Measurements from ENCODE around the gene PLAGL2.
"Not testable (repeated sequence)": the region's sequence is repeated elsewhere in the genome, so short reads cannot be mapped to it uniquely, and the experiment has no call there.

PLAGL2 gene

DNA sequence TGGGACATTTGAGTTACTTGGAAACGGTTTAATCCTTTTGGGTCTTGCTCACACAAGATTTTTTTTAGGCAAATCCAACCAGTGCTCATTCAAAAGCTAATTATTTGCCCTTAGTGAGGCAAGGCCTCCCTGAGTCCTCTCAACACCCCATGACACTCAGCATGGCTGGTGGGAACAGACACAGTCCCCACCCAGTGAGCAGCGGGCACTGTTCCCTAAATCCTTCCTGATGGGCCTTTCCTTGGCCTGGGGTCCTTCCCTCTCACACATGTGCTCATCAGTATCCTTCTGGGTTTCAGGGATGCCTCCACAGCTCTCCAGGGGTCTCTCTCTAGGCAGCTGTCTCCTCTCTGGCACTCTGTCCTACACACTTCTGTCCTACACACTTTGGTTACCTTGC lies 28.0 kb downstream of the PLAGL2 start:
- DNase-seq: no peak

DNA sequence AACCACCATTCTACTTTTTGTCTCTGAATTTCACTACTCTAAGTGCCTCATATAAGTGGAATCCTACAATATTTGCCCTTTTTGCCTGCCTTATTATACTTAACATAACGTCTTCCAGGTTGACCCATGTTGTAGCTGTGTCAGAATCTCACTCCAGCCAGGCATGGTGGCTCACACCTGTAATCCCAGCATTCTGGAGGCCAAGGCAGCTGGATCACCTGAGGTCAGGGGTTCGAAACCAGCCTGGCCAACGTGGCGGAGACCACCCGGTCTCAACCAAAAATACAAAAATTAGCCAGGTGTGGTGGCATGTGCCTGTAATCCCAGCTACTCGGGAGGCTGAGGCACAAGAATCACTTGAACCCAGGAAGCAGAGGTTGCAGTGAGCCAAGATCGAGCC lies 29.8 kb downstream of the PLAGL2 start:
- DNase-seq: not testable (repeated sequence)

DNA sequence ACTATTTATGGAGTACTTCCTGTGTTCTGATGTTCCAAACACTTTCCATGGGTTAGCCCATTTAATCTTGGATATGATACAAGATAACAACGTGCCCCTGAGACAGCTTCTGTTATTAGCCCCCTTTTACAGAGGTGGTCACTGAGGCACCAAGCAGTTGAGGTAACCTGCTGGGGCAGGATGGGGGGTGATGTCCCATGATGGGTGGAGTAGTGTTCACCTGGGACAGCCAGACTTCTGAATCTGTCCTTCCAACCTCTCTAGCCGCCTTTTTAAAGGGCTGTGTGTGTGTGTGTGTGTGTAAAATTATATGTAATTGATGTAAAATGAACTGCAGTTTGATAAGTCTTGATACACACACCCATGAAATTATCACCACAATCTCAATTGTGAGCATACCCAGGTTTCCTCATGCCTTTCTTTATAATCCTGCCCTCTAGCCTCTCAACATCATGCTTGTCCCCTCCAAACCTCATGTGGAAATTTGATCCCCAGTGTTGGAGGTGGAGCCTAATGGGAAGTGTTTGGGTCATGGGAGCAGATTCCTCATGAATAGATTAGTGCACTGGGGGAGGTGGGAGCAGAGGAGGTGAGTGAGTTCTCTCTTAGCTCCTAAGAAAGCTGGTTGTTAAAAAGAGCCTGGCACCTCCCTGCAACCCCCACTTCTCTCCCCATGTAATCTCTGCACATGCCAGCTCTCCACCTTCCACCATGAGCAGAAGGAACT lies 39.2 kb downstream of the PLAGL2 start:
- peak; percentile 50 for DNase-seq

DNA sequence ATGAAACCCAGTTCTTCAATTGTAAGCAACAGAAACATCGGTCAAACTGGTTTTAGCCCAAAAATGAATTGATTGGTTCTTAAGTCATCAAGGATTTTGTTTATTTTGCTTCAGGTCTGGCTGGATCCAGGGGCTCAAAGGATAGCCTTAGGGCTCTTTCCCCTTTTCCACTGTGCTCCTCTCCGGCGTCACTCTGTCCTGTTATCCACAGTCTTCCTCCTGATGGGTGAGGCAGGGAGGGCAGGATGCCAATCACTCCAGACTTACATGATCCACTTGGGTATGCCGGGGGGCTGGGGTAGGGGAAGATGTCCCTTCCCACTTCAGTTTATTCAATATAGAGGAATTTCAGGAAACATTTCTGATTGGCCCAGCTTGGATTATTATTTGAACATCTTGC lies 40.0 kb downstream of the PLAGL2 start:
- no peak for DNase-seq

DNA sequence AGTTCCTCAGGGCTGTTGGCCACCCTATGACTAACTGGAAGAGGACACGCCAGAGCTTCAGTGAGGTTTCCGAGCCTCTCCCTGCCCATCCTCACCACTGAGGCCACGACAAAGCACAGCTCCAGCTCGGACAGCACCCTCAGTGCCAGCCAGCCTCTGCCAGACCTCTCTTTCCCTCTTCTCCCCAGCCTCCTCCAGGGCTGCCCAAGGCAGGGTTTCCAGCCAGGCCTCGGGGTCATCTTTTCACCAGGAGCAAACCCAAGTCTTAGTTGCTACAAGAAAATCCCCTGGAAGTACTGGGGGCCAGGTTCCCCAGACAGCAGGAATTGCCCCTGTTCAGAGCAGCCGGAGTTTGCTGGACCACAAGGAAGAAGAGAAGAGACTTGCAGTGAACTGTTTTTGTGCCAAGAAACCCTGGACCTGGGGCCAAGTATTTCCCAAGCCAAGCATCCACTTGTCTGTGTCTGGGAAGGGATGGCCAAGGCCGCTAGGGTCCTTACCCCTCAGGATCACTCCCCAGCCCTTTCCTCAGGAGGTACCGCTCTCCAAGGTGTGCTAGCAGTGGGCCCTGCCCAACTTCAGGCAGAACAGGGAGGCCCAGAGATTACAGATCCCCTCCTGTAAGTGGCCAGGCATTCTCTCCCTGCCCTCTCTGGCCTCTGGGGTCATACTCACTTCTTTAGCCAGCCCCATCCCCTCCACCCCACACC lies 41.6 kb downstream of the PLAGL2 start:
- no peak for DNase-seq

DNA sequence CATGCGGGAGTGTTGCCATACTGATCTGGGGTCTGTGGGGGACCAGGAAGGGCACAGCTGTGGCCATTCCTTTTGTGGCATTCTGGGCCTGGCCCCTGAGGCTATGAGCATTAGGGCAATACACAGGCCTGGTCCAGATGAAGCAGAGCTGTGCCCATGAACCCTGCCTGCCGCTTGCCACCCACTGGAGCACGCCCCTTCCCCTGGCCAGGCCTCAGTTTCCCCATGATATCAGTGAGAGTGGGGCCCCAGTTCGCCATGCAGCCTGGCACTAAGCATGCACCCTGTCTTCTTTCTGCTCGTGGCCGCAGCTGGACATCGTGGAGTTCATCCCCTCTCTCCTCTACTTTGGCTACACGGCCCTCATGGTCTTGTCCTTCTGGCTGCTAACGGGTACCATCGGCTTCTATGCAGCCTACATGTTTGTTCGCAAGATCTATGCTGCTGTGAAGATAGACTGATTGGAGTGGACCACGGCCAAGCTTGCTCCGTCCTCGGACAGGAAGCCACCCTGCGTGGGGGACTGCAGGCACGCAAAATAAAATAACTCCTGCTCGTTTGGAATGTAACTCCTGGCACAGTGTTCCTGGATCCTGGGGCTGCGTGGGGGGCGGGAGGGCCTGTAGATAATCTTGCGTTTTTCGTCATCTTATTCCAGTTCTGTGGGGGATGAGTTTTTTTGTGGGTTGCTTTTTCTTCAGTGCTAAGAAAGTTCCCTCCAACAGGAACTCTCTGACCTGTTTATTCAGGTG lies 42.4 kb downstream of the PLAGL2 start:
- no peak for DNase-seq

DNA sequence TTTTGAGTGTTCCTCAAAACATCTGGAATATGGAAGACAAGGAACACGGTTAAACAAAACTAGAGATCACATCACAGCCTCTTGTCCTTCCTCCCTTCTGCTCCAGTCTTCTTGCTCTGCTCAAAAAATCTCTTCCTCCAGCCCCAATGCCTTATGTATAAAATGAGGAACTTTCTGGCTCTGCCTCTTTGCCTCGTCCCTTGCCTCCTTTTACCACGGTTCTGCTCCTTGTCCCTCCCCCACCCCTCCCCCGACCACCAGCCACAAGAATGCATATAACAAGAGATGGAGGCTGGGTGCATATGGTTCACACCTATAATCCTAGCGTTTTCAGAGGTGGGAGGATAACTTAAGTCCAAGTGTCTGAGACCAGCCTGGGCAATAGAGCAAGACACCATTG lies 43.6 kb downstream of the PLAGL2 start:
- DNase-seq: no peak

DNA sequence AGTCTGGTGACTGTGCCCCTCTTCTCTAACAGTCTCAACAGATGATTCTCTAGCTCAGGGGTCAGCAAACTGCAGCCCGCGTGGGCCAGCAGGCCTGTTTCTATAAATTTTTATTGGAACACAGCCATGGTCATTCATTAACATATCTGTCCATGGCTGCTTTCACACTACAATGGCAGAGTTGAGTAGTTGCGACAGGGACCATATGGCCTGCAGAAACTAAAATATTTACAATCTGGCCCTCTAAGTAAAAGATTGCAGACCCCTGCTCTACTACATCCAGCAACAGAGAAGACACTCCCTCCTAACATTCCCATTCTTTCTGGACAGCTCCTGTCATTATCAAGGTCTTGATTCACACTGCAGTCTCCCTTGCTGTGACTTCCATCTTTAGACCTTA lies 45.2 kb downstream of the PLAGL2 start:
- no peak for DNase-seq

DNA sequence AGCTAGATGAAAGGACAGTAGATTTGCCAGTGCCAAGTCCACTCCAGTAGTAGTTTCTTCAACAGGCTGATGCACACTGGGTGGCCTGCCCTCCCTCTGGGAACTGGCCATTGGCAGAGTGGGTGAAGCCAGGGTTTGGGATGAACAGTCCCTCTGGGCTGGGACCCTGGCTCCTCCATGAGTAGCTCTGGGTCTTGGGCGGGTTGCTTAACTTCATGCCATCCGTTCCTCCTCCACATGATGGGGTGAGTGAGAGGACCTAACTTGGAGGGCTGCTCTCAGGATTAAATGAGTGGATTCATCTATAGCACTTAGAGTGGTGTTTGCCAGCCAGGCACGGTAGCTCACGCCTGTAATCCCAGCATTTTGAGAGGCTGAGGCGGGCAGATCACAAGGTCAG lies 47.2 kb downstream of the PLAGL2 start:
- DNase-seq: no peak

DNA sequence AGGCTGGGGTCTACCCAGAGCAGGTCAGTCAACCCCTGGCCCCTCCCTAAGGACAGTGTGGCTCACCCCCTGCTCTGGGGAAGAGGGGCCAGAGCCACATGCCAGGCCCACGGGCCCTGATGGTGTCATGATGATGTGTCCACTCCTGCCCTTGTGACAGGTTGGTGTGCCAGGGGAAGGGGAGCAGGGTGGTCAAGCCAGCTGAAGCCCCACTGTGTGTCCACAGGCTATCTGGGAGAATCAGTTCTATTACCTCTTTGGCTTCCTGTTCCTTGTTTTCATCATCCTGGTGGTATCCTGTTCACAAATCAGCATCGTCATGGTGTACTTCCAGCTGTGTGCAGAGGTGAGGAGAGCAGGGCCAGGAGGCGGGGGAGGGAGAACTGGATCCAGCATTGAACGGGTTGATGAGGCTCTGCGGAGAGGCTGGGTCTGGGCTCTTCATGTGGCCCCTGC lies 47.7 kb downstream of the PLAGL2 start:
- no peak for DNase-seq

DNA sequence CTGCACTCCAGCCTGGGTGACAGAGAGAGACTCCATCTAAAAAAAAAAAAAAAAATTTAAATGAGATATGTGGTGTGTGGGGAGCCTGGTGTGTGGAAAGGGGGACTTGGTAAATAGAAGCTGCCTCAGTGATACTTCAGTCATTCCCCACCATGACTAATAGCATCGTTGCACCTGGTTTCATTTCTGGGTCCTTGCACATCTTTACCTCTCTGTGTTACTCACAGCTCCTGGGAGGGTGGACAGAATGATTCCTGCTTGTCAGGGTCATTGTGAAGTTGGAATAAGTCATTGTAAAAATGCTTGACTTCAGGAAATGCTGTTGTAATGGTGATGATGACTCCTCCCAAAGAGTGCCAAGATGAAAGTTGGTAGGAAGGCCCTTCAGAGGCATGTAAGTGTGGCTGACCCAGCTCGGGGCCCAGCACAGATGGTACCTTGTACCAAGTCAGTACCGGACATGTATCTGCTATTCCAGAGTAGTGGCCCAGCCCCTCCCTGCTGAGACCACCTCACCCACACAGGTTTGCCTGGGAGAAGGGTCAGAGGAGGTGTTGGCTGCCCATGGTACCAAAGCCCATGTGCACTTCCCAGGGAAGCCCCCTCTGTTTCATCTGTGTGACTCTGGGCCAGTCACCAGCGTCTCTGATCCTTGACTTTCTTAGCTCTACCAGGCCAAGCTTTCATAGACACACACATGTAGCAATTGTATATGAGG lies 48.4 kb downstream of the PLAGL2 start:
- DNase-seq: no peak

DNA sequence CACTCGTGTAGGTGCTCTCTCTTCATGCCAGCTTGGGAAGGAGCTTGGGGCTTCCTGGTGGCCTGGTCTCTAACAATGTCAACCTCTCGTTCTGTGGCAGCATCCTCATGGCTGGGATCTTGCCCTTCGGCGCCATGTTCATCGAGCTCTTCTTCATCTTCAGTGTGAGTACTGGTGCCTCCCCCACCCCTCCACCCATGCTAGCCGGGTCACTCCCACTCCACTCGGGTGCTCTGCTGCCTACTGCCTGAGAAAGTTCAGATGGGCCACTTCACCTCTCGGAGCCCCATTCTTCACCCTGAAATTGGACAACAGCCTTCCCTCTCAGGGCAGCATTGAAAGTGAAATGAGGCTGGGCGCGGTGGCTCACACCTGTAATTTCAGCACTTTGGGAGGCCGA lies 49.2 kb downstream of the PLAGL2 start:
- no peak for DNase-seq

DNA sequence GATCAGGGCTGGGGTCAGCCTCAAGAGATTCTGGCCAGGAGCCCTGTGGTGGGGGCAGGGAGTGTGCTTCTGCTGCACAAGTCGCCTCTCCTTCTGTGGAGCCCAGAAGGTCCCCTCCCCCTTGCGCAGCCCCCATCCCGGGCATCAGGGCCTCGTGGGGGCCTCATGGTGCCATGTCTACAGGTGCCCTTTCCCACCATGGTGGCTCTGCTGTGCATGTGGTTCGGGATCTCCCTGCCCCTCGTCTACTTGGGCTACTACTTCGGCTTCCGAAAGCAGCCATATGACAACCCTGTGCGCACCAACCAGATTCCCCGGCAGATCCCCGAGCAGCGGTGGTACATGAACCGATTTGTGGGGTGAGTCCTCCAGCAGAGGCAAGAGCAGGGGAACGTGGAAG lies 49.9 kb downstream of the PLAGL2 start:
- DNase-seq: no peak

DNA sequence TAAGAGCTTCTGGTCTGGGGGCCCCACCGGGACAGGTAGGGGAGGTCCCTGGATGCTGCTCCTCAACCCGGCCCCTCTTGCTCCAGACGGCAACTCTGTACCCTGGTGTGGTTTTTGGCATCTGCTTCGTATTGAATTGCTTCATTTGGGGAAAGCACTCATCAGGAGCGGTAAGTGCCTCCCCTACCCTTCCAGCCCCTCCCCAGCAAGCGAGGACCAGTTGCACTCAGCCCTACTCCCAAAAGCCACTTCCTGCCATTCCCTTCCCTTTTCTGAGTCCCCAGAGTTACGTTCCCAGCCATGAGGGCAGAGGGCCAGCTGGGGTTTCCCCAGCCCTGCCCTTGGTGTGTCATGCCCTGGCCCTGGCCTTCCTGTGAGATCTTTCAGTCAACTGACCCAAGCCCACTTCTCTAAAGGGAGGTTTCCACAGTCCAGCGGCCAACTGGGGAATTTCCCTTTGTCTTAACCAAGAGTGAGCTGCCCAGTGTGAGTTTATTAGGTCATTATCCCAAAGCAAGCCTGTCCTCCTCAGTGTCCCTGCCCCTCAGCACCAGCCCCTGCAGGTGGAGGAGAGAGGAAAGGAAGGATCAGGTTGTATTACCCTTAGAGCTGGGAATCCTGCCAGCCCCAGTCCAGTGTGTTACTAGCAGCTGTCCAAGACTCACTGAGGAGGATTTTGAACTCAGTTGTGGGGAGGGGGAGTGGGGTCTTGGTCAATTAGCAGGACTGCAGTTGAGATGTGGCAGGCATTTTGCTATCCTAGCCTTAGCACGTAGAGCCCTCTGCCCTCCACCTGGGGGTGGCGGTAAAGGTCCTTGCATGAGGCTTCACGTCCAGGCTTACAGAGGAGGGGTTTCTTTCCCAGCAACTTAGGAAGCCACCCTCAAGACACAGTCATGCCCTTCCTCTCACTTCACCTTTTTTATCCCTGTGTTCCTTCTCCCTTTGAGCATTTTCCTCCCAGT lies 52.2 kb downstream of the PLAGL2 start:
- peak; percentile 35 for DNase-seq

DNA sequence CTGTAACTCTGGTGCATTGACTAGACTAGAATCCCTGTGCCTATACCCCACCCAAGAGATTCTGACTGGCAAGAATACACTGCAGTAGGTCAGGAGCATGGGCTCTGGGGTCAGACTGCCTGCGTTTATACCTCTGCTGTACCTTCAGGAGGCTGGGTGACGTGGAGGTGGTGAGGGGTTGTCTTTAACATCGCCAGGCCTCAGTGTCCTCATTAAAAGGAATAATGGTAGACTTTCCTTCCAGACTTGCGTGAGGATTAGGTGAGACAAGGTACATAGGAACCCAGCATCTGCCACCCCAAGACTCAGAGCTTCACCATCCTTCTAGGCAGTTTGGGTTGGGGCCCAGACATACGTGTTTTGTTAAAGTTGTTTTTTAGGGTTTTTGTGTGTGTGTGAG lies 53.8 kb downstream of the PLAGL2 start:
- no peak for DNase-seq

DNA sequence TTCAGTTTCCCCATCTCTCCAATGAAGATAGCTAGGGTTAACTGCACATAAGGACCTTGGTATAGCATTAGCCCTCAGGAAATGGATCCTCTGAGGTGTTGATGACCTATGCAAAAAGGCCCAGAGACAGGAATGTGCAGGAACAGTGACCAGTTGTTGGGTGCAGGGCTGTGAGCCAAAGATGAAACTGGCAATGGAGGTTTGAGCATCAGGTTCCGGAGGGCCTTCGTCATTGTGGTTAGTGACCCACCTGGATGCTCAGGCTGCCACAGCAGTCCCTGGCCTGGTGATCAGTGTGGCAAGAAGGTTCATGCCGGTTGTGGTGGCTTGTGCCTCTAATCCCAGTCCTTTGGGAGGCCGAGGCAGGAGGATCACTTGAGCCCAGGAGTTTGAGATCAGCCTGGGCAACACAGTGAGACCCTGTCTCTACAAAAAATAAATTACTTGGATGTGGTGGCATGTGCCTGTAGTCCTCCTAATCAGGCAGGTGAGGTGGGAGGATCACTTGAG lies 54.3 kb downstream of the PLAGL2 start:
- DNase-seq: no peak

DNA sequence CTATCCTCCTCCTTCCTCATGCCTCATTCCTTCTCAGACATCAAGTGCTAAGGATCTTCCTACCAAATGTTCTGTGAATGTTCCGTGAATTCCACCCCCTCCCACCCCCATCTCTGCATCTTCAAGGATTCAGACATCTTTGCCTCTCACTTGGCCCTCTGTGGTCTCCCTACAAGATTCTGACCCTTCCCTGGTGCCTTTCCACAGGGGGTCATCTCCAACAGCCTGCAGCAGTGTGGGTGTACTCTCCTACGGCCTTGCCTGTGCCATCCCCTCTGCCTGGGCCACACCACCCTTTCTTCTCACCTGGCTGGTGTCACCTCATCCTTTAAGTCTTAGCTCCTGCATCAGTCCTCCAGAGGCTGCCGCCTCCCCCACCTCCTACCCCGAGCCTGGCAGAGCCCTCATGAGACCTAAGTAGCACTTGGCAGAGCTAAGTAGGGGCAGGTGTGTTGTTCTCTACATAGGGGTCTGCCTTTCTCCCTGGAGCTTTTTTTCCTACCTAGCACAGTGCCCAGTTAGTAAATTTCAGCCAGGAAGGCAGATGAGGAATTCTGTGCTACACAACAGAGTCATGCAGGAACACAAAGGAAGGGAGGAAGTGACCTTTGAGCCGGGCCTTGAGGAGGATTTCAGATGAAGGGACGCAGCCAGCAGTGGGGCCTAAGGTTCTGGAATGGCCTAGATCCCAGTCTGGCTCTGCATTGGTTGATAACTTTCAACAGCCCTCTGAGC lies 55.0 kb downstream of the PLAGL2 start:
- no peak for DNase-seq

DNA sequence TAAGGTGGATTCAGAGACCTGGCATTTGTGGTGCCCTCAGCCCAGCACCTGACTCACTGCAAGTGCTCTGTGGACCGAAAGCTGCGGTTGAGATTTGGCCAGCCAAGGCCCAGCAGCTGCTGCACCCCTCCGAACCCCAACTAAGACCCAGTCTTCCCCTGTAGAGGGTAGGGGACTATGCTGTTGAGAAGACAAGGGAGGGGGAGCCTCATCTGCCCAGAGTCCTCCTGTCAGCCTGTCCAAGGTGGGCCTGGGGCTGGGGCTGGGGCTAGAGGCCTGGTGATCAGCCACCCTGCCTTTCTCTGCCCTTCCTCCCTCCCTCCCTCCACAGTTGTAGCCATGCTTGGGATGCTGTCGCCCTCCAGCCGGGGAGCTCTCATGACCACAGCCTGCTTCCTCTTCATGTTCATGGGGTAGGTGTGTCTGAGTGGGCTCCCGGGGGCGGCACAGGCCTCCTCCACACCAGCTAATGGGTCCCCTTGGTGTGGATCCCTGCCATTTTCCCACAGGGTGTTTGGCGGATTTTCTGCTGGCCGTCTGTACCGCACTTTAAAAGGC lies 57.2 kb downstream of the PLAGL2 start:
- DNase-seq: no peak

DNA sequence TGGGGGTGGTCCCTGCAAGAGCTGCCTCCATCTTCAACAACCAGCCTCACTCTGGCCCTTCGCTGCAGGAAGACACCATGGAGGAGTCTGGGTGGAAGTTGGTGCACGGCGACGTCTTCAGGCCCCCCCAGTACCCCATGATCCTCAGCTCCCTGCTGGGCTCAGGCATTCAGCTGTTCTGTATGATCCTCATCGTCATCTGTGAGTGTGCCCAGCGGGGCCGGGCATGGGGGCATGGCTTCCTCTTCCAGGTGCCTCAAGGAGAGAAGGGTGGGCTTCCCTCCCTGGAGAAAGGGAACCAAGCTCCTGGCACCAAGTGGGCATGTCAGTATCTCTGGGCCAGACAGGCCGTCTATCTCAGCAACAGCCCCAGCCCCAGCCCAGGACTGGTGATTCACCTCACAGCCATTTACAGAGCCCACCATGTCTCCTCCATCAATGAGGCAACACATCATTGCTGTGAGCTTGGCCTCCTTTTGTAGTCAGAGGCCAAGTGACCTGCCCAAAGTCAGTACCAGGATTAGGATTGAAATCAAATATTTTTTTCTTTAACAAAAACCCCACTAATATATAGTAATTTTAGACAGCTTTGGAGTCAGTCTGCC lies 57.9 kb downstream of the PLAGL2 start:
- peak; percentile 13 for DNase-seq
